ENCODE measurements around the gene PSMB5. TPM values are rescaled to one million over a fixed set of nuclear protein-coding genes. Genes with fewer than 3 reads are reported as not detected.

Gene PSMB5
- total RNA-seq, 1 experiment from 2014 or later, result 172 TPM

DNA sequence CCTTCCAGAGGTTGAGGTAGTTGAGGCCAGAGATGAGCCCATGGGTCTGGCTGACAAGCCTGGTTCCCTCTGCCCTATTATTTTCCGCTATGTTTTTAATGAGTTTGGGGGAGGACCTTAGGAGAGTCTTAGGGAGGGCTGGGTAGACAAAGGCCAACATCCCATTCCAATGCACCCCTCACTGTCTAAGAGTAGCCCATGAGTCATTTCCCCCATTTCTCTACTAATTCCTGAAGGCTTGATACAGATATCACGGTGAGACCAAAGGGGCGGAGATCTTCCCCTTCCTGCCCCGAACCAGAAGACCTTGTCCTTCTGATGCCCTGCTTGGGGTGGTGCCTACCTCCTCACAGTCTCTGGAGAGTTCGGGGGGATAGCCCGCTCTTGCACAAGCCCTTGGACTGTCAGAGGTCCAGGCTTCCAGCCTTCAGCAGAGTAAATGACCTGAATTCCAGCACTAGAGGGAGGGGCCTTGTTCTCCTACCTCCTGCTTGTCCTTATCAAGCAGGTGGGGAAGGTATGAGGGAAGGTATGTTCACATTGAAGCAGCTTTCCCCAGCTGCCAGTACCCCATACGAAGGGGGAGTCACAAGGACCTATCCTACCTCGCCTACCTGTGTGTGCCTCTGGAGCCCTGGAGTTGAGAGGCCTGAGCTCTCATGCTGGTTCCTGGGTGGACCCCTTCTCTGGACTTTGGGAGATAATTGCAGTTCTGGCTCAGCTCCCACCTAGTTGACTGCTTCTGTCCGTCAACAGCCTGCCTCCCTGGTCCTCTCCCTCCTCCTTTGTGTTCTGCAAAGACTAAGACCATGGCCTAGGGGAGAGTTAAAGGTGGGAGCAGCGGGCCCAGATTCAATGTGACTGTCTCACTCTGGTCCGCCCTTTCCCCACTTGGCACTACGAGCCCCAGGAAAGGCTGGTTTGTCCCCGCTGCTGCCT, 11.0 kb upstream of the PSMB5 start:
- ChIA-PET CTCF (interaction anchor here (0.6 to 1.1 kb wide), 3 partner anchors 23 to 80 kb away, joined by 4 to 6 read pairs (median 4); no protein-coding TSS in a partner anchor), POLR2A (interaction anchor here (0.5 to 0.9 kb wide), 2 partner anchors 11 to 70 kb away, joined by 3 to 7 read pairs; partner anchors contain the start of gene PSMB5)
- no peak overlapping the region for H3K4me3 ChIP-seq (ENCODE audit: low read depth, low read length)
- no peaks in the 10 kb centered on the region for H3K27me3 Mint-ChIP-seq (ENCODE audit: insufficient read depth, unreplicated experiment)
- H3K27ac Mint-ChIP-seq (ENCODE audit: unreplicated experiment), result no peak overlapping the region
- TF ChIP-seq, protein P1, sequence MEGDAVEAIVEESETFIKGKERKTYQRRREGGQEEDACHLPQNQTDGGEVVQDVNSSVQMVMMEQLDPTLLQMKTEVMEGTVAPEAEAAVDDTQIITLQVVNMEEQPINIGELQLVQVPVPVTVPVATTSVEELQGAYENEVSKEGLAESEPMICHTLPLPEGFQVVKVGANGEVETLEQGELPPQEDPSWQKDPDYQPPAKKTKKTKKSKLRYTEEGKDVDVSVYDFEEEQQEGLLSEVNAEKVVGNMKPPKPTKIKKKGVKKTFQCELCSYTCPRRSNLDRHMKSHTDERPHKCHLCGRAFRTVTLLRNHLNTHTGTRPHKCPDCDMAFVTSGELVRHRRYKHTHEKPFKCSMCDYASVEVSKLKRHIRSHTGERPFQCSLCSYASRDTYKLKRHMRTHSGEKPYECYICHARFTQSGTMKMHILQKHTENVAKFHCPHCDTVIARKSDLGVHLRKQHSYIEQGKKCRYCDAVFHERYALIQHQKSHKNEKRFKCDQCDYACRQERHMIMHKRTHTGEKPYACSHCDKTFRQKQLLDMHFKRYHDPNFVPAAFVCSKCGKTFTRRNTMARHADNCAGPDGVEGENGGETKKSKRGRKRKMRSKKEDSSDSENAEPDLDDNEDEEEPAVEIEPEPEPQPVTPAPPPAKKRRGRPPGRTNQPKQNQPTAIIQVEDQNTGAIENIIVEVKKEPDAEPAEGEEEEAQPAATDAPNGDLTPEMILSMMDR (IDR thresholded peaks at IDR 0.05; ENCODE audit: insufficient read depth in 1 of 2, low read depth in 1 of 2, low read length in 1 of 2, severe bottlenecking in 1 of 2, unreplicated experiment in 1 of 2), result no peak
- no peak overlapping the region for H3K4me3 Mint-ChIP-seq (ENCODE audit: unreplicated experiment)
- no peaks in the 10 kb centered on the region for H3K4me1 Mint-ChIP-seq (ENCODE audit: low read depth, unreplicated experiment)
- no peaks in the 10 kb centered on the region for H3K27me3 ChIP-seq (replicated peaks; ENCODE audit: control insufficient read depth, insufficient read depth, low read length)
- H3K9me3 ChIP-seq, result no peaks in the 10 kb centered on the region
- no peak for DNase-seq
- intact Hi-C loops (cut with micrococcal nuclease; ENCODE audit: unreplicated experiment), result no loop called here
- no peaks in the 10 kb centered on the region for H3K36me3 Mint-ChIP-seq (ENCODE audit: insufficient read depth, unreplicated experiment)
- H3K36me3 ChIP-seq (ENCODE audit: control insufficient read depth, insufficient read depth, low read length), result no peaks in the 10 kb centered on the region
- BruUV-seq (replicated peaks), result no TSS peak
- no peaks in the 10 kb centered on the region for H3K9me3 Mint-ChIP-seq (ENCODE audit: unreplicated experiment)
- peaks cover 11% of the 10 kb centered on the region for H3K4me1 ChIP-seq

DNA sequence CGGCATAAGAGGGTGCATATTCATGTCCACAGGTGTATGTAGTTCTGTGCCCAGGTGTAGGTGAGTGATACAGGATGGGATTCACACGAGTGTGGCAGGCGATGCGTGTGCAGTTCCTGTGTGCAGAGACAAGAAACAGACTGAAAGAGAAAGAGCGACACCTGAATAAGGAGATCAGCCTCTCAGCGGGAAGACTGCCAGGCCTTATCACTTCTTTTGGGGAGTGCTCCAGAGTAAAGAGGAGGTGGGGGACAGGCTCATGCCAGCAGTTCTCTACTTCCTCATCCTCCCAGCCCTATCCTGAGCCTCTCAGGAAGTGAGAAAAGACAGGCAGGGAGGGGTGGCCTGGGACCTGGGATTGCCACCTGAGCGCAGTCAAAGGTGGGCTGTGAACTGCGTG, 10.1 kb upstream of the PSMB5 start:
- Histone ChIP-seq H3K36me3 (ENCODE audit: control insufficient read depth, insufficient read depth, low read length) (no peaks in the 10 kb centered on the region), H3K4me3 (ENCODE audit: low read depth, low read length) (no peak overlapping the region), H3K4me1 (peaks cover 11% of the 10 kb centered on the region), H3K27me3 (replicated peaks; ENCODE audit: control insufficient read depth, insufficient read depth, low read length) (no peaks in the 10 kb centered on the region), H3K9me3 (no peaks in the 10 kb centered on the region)
- no peak overlapping the region for H3K4me3 Mint-ChIP-seq (ENCODE audit: unreplicated experiment)
- H3K9me3 Mint-ChIP-seq (ENCODE audit: unreplicated experiment), result no peaks in the 10 kb centered on the region
- intact Hi-C loops (cut with micrococcal nuclease; ENCODE audit: unreplicated experiment), result no loop called here
- no peak overlapping the region for H3K27ac Mint-ChIP-seq (ENCODE audit: unreplicated experiment)
- CTCF ChIA-PET, result interaction anchor here (1.0 kb wide), 1 partner anchor 49 kb away, joined by 3 read pairs; no protein-coding TSS in a partner anchor
- BruUV-seq (replicated peaks), result no TSS peak
- TF ChIP-seq, protein P1 (IDR thresholded peaks at IDR 0.05; ENCODE audit: insufficient read depth in 1 of 2, low read depth in 1 of 2, low read length in 1 of 2, severe bottlenecking in 1 of 2, unreplicated experiment in 1 of 2), result no peak
- H3K4me1 Mint-ChIP-seq (ENCODE audit: low read depth, unreplicated experiment), result no peaks in the 10 kb centered on the region
- H3K36me3 Mint-ChIP-seq (ENCODE audit: insufficient read depth, unreplicated experiment), result no peaks in the 10 kb centered on the region
- POLR2A ChIA-PET, result no interaction called here
- DNase-seq, result no peak
- no peaks in the 10 kb centered on the region for H3K27me3 Mint-ChIP-seq (ENCODE audit: insufficient read depth, unreplicated experiment)

DNA sequence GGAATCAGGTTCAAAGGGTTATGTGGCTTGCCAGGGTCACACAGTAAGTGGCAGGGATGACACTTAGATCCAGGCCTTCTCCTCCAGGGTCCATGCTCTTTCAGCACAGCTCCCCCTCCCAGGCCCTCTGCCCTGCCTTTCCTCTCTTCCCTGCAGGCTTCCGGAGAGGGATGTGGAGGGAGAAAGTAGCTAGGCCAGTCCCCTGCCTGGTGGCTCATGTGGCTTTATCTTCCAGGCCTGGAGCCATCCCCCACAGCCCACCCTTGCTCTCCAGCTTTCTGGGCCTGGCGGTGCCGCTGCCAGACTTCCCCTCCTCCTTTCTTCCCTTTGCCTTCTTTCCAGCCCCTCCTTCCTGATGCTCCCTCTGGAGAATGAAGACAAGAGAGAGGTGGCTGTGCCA, 9.1 kb upstream of the PSMB5 start:
- no peak overlapping the region for H3K4me3 ChIP-seq (ENCODE audit: low read depth, low read length)
- Mint-ChIP-seq H3K4me3 (ENCODE audit: unreplicated experiment) (no peak overlapping the region), H3K27me3 (ENCODE audit: insufficient read depth, unreplicated experiment) (no peaks in the 10 kb centered on the region), H3K36me3 (ENCODE audit: insufficient read depth, unreplicated experiment) (no peaks in the 10 kb centered on the region), H3K27ac (ENCODE audit: unreplicated experiment) (no peak overlapping the region), H3K9me3 (ENCODE audit: unreplicated experiment) (no peaks in the 10 kb centered on the region), H3K4me1 (ENCODE audit: low read depth, unreplicated experiment) (no peaks in the 10 kb centered on the region)
- BruUV-seq (replicated peaks), result no TSS peak
- CTCF ChIA-PET, result interaction anchor here (1.0 kb wide), 1 partner anchor 48 kb away, joined by 3 read pairs; no protein-coding TSS in a partner anchor
- no peak for DNase-seq
- H3K4me1 ChIP-seq, result peaks cover 11% of the 10 kb centered on the region
- H3K9me3 ChIP-seq, result no peaks in the 10 kb centered on the region
- TF ChIP-seq, protein P1 (IDR thresholded peaks at IDR 0.05; ENCODE audit: insufficient read depth in 1 of 2, low read depth in 1 of 2, low read length in 1 of 2, severe bottlenecking in 1 of 2, unreplicated experiment in 1 of 2), result no peak
- H3K36me3 ChIP-seq (ENCODE audit: control insufficient read depth, insufficient read depth, low read length), result no peaks in the 10 kb centered on the region
- POLR2A ChIA-PET, result no interaction called here
- intact Hi-C loops (cut with micrococcal nuclease; ENCODE audit: unreplicated experiment), result no loop called here
- no peaks in the 10 kb centered on the region for H3K27me3 ChIP-seq (replicated peaks; ENCODE audit: control insufficient read depth, insufficient read depth, low read length)
